NB4 (cell line): Measurements from ENCODE around the gene ZMIZ2.

Source experiments
- CTCF ChIP-seq: IDR thresholded peaks from one replicate; pipeline ENCODE4 v1.5.1; 2012; ENCODE audit warnings: low read depth, low read length
- POLR2A ChIP-seq: IDR thresholded peaks from 2 replicates; pipeline ENCODE4 v1.6.1; 2011; ENCODE audit warnings: mild to moderate bottlenecking; ENCODE audit not compliant: insufficient read length; ENCODE audit errors: extremely low read depth

- TF ChIP-seq CTCF (no peak), POLR2A (no peak)
Measured at GRCh38 chr7:44819292-44819691, 70.6 kb downstream of the ZMIZ2 start.
